Astrocyte of the spinal cord (primary cell): ENCODE measurements around the gene SPHK2.

Experiments
- DNase-seq: peaks from one replicate; pipeline ENCODE4 v3.0.0; 2011; ENCODE audit warnings: low read depth, low spot score
- H3K4me3 ChIP-seq: 2 replicates; pipeline ENCODE4 v1.5.1; 2011; ENCODE audit warnings: low read depth, mild to moderate bottlenecking, low read length, moderate library complexity
- in situ Hi-C: cut with HindIII; loops from 2 replicates; pipeline ENCODE4 v1.10.0; 2017; ENCODE audit warnings: low sequenced_read_pairs
- TF ChIP-seq, protein P1 (sequence below): IDR thresholded peaks from 2 replicates; pipeline ENCODE4 v1.5.1; 2012; ENCODE audit warnings: low read depth, mild to moderate bottlenecking, low read length, inconsistent platforms

Gene SPHK2

DNA sequence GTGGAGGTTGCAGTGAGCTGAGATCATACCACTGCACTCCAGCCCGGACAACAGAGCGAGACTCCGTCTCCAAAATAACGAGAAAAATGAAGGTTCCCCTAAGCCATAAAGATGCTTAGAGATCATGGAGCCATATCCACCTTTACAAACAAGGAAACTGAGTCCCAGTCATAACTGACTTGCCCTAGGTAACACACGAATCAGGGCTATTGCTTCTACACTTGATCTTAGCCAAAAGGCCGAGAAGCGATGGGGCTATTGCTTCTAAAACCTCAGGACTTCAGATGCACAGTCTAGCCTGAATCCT lies 14.7 kb downstream of the SPHK2 start:
- TF ChIP-seq, protein P1, sequence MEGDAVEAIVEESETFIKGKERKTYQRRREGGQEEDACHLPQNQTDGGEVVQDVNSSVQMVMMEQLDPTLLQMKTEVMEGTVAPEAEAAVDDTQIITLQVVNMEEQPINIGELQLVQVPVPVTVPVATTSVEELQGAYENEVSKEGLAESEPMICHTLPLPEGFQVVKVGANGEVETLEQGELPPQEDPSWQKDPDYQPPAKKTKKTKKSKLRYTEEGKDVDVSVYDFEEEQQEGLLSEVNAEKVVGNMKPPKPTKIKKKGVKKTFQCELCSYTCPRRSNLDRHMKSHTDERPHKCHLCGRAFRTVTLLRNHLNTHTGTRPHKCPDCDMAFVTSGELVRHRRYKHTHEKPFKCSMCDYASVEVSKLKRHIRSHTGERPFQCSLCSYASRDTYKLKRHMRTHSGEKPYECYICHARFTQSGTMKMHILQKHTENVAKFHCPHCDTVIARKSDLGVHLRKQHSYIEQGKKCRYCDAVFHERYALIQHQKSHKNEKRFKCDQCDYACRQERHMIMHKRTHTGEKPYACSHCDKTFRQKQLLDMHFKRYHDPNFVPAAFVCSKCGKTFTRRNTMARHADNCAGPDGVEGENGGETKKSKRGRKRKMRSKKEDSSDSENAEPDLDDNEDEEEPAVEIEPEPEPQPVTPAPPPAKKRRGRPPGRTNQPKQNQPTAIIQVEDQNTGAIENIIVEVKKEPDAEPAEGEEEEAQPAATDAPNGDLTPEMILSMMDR, result no peak
- no peak for DNase-seq
- H3K4me3 ChIP-seq, result no peak overlapping the region
- in situ Hi-C loops, result no loop called here

GRCh38 chr19:48634424-48635262 lies 15.3 kb downstream of the SPHK2 start:
- peak; percentile 95 for DNase-seq
- H3K4me3 ChIP-seq, result no peak overlapping the region
- TF ChIP-seq, protein P1, result no peak
- in situ Hi-C loops, result no loop called here

DNA sequence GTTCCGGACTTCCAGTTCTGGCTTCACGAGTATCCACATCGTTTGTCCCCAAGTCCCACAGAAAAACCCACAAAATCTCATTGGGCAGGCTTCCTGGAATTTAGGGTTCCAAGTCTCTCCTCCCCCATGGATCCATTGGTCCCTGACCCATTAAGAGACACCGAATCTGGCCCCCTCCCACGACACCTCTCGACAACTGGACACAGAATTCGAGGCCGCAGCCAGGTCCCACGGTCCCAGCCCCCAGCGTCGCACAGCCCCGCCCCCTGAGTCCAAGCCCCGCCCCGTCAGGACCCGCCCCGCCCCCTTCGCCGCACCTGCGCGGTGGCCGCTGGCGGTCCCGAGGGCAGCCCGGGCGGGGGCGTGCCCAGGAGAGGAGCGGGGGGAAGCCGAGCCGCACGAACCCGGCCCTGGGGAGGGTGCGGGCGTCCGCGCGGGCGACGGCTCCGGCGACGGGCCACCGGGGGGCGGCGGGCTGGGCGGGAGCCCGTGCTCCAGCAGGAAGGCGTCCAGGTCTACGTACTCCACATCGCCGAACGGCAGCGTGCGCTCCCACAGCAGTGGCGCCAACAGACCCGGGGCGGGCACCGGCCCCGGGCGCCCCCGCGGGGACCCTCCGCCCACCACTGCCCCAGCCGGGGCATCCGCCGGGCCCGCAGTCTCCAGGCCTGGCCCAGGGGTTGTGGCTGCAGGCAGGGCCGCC lies 16.1 kb downstream of the SPHK2 start:
- peak overlapping the region; percentile 54 for H3K4me3 ChIP-seq
- in situ Hi-C loops, result no loop called here
- DNase-seq, result no peak
- TF ChIP-seq, protein P1, result no peak

- peak overlapping the region; percentile 54 for H3K4me3 ChIP-seq
- in situ Hi-C loops, result no loop called here
- no peak for DNase-seq
- TF ChIP-seq, protein P1, result no peak
Observed at GRCh38 chr19:48635966-48636858, 16.9 kb downstream of the SPHK2 start.

DNA sequence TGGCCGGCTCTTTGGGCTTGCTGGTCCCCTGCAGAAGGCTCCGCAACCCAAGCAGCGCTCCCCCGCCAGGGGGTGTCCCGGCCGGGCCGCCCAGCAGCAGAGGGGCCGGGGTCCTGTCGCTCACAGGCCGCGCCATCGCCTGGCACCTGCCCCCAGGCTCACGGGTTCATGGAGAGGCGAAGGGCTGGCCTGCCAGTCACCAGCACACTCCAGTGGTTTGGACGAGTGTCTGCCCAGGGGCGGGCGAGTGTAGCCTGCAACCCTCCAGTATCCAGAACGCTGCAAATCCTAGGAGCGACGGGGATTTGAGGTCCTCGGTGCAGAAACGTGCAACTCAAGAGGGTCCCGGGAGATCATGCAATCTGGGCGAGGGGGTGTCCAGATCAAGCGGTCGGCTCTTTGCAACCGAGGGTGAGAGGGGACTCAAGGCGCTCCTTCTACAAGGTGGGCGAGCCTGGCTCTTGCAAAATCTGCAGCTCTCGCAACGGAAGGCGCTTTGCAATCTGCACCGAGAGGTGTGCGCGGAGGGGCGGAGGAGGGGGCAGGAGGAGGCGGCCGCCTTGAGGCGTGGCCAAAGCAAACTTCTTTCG lies 17.6 kb downstream of the SPHK2 start, which contains the start of gene DBP:
Gene DBP (minus strand): TSS at position 521 of the 590 bp plus-strand sequence. CDS start 385 bp downstream, at position 136.
- TF ChIP-seq, protein P1, result peak; percentile 16
- in situ Hi-C loops, result no loop called here
- peak within 1 kb of the TSS; percentile 54 for H3K4me3 ChIP-seq
- no peak for DNase-seq

- peak overlapping the region; percentile 54 for H3K4me3 ChIP-seq
- TF ChIP-seq, protein P1, result no peak
- in situ Hi-C loops, result no loop called here
- peak; percentile 99 for DNase-seq
Observed at GRCh38 chr19:48637449-48637947, 18.2 kb downstream of the SPHK2 start.
